SIG-M5 (cell line): Measurements from ENCODE around the gene TMBIM1.
"Not testable (repeated sequence)": the region's sequence is repeated elsewhere in the genome, so short reads cannot be mapped to it uniquely, and the experiment has no call there.

Experiments
- DNase-seq: peaks from one replicate; lab custom pipeline; 2025; lab: John Stamatoyannopoulos, UW

The TMBIM1 gene

GRCh38 chr2:218318241-218318640 is 25.9 kb upstream of the TMBIM1 start:
- DNase-seq = no peak

DNA sequence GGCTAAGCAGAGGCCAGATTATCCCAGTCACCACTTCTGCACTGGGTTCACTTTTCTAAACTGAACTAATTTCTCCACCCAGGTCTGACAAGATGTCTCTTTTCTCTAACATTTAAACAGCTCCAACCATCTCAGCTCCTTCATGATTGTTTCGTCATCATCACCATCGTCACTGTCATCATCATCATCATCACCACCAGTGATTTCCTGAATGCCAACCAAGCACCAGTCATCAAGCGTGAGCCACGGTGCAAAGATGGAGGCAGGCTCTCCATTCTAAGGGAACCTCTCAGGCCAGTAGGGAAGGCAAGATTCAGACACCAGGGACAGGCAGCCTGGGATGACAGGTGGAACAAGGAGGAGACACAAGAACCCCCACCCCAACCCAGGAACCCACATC is 25.5 kb upstream of the TMBIM1 start:
- no peak for DNase-seq

DNA sequence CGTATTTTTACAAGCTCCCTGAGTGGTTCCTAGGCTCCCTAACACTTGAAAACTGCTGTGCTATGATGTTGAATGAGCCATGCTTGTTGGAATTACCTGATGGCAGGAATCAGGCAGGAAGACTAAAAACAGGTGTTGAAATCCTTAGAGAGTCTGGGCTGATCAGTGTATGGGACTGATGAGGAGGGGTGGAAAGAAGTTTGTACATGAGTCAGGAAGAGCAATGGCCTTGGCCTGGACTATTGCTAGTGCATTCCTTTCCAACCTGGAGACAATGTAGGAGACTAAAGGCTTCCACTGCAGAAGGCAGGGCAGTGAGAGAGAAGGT is 25.0 kb upstream of the TMBIM1 start:
- DNase-seq = no peak

GRCh38 chr2:218315397-218315796 is 23.1 kb upstream of the TMBIM1 start:
- DNase-seq = no peak

GRCh38 chr2:218314764-218315163 is 22.5 kb upstream of the TMBIM1 start:
- DNase-seq = not testable (repeated sequence)

DNA sequence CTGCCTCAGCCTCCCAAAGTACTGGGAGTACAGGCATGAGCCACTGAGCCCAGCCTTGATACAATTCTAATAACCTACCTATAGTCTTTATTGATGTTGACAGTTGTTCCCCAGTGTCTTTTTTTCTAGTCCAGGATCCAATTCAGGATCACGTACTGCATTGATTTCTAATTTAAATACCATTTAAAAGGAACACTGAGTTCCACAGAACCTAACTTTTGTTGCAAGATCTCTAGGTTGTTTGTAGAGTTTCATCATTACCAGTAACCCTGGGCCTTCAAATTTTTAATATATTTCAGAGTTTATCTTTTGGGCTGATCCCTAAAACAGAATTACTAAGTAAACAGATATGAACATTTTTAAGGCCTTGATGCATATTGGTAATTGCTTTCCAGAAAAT is 21.1 kb upstream of the TMBIM1 start:
- no peak for DNase-seq

GRCh38 chr2:218312267-218312756 is 20.0 kb upstream of the TMBIM1 start:
- no peak for DNase-seq

- not testable (repeated sequence) for DNase-seq
Observed at GRCh38 chr2:218311541-218312266, 19.4 kb upstream of the TMBIM1 start.

DNA sequence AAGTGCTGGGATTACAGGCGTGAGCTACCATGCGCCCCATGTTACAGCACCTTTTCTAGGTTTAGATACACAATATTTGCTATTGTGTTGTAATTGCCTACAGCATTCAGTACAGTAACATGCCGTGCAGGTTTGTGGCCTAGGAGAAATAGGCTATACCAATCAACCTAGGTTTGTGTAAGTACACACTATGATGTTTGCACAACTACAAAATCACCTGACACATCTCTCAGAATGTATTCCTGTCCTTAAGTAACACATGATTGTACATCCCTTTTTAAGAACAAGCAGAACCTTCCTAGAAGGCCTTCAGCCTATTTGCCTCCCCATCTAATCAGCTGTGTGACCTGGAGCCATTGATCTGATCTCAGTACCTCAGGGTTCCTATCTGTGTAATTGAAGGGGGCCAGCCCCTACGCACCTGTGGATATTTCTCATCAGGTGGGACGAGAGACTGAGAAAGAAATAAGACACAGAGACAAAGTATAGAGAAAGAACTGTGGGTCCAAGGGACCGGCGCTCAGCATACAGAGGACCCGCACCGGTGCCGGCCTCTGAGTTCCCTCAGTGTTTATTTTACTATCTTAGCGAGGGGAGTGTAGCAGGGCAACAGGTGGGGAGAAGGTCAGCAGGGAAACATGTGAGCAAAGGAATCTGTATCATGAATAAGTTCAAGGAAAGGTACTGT is 18.7 kb upstream of the TMBIM1 start:
- no peak for DNase-seq

DNA sequence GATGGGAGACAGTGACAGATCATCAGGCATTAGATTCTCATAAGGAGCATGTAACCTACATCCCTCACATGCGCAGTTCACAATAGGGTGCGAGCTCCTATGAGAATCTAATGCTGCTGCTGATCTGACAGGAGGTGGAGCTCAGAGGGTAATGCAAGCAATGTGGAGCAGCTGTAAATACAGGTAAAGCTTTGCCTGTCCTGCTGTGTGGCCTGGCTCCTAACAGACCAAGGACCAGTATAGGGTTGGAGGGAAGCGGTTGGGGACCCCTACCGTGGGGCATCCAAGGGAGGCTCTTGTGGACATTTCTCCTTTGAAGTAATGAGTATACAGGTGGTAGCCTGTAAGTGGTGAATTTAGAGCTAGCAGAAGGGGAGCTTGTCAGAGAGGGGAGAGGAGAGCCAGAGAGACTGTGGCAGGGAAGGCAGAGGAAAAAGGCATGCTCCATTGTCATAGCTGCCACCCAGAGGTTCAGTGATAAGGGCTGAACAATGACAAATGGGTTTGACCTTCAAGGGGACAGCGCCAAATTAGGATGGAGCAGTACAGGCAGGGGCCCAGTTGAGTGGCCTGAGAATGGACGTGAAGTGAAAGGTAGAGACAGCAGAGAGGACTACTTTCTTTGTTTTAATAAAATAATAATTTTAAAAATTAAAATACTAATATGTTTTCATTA is 15.2 kb upstream of the TMBIM1 start:
- DNase-seq = no peak

DNA sequence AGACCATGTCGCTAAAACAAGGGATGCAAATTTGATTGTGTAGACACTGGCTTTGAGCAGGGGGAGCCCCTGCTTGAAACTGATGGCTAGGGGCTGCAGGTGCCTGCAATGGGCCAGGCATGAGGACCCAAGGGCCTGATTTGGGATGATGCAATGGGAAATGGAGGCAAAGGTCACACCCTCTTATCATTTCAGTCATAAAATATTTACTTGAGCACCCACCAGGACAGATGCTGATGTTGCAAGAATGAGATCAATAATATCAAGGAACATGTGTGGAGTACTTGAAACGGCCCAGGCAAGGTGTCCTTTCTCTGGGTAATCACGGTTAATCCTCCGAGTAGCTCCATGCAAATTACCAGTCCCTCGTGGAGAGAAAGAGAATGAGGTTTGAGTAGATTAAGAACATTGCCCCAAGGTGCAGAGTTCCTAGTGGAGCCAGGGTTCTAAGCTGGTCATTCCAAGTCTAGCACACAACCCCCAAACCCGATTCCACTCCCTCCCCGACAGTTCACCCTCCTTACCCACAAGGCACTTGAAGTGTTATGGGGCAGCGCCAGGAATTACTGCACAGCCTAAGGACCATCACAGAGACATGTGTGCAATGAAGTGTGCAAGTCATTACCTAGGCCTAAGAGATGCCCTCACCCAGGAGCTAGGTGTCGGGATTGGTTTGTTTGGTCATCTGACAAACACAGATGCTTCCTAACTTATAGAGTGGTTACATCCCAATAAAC is 14.0 kb upstream of the TMBIM1 start:
- DNase-seq = no peak

DNA sequence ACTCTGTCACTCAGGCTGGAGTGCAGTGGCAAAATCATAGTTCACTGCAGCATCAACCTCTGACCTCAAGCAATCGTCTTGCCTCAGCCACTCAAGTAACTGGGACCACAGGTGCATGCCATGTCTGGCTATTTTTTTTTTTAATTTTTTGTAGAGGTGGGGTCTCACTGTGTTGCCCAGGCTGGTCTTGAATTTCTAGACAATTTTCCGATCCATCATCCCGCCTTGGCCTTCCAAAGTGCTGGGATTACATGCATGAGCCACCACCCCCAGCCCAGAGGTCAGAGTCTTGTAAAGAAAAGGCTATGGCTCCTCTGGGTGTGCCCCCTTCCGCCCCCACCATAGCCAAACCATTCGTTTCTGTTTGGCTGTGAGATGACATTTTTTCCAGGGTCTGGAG is 13.1 kb upstream of the TMBIM1 start:
- DNase-seq = no peak

DNA sequence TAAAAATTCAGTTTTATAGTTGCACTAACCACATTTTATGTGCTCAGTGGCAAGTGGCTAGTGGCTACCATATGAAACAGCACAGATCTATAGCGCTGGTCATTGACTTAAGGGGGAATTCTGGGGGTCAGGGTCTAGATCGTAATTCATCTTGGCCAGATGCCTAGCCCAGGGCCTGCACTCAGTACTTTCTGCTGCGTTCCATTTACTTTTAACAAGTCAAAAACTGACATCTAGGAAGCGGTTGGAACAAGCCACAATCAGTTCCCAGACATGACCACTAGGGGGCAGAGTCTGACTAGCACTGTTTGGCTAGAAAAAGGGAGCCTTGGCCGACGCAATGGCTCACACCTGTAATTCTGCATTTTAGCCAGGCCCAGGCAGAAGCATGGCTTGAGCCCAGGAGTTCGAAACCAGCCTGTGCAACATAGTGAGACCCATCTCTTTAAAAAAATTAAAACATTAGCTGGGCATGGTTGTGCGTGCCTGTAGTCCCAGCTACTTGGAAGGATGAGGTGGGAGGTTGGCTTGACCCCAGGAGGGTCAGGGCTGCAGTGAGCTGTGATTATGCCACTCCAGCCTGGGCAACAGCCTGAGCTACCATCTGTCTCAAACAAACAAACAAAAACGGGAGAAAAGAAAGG is 9.0 kb upstream of the TMBIM1 start:
- DNase-seq = peak; percentile 46

- DNase-seq = no peak
Observed at GRCh38 chr2:218300141-218300540, 7.8 kb upstream of the TMBIM1 start.

GRCh38 chr2:218298314-218298875 is 6.1 kb upstream of the TMBIM1 start:
- no peak for DNase-seq

GRCh38 chr2:218296847-218297246 is 4.5 kb upstream of the TMBIM1 start:
- no peak for DNase-seq

DNA sequence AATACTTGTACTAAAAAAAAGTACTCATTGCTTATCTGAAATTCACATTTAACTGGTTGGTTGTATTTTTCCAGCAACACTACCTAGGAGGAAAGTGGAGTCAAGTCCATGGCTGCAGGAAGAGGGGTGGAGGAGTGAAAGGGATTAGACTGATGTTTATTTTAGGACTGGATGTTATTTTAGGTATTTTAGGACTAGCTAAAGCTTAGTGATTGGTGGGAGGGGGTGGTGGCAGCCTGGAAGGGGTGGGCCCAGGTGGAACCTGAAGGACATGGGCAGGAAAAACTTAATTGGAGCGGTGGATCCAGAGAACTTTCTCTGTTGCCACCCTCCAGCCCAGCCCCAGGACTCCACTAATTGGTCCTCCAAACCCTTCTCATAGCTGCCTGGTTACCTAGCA is 3.9 kb upstream of the TMBIM1 start:
- no peak for DNase-seq

GRCh38 chr2:218295029-218295428 is 2.7 kb upstream of the TMBIM1 start:
- no peak for DNase-seq

DNA sequence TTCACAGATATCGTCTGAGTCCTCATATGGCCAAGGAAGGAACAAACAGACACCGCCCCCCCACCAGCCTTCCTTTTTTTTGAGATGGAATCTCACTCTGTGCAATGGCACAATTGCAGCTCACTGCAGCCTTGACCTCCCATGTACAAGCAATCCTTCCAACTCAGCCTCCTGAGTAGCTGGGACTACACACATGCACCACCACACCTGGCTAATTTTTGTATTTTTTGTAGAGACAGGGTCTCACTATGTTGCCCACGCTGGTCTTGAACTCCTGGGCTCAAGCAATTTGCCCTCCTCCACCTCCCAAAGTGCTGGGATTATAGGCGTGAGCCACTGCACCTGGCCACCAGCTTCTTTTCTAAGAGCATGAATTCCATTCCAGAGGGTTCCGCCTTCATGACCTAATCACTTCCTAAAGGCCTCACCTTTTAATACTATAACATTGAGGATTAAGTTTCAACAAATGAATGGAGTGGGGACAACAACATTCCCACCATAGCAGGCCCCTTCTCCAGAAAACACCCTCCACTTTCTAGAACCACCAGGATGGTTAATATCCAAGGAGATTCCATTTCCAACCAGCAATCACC is 2.2 kb upstream of the TMBIM1 start:
- no peak for DNase-seq

DNA sequence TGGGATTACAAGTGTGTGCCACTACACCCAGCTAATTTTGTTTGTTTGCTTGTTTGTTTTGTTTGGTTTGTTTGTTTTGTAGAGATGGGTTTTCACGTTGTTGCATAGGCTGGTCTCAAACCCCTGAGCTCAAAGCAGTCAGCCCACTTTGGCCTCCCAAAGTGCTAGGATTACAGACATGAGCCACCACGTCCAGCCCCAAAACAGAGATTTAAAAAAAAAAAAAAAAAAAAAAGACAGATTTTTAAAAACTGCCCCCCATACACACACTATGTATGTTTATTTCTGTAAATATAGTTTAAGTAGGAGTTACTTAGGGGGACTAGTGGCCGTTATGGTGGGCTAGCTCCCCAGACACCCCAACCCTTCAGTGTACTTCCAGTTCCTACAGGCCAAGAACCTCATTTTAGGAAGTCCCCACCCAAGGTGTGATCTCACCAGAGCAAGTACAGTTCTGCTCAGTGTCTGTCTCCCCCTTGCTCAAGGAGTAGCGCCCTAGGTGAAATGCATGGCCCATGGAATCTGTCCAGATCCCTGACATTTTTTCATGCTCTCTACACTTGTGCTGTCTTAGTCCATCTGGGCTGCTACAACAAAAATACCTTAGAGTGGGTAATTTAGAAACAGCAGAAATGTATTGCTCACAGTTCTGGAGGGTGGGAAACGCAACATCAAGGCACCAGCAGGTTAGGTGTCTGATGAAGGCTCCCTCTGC is 1.6 kb upstream of the TMBIM1 start:
- no peak for DNase-seq
